Measurements from ENCODE around the gene PCGF2.

PCGF2 gene

DNA sequence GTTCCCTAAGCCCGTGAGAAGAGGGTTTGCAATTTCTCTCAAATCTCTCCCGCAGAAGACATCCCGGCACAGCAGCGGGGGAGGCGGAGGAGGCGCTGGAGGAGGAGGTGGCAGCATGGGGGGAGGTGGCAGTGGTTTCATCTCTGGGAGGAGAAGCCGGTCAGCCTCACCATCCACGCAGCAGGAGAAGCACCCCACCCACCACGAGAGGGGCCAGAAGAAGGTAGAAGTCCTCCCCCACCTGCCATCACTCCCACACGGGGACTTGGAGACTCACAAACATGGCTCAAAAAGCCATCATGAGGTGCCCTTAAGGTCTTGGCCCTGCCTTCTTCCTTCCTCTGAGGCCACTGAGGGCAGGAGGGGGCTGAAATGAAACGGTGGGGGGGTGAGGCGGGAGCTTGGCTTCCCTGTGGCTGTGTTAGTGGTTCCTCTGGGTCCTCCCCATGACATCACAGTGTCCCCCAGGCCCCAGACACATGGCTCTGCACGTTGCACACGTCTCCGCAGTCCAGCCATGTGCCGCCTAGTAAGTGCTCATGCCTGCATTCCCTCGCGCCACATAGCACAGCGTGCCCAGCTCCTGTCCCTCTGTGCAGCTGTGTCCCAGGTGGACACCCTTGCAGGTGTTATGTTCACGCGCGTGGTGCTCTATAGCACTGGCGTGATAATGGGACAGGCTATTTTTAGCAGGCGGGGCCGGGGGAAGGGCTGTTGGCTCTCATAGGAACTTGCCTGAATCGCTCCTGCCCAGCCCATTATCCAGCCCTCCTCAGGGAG lies 36.2 kb downstream of the PCGF2 start:
- FAIRE-seq (no peak), DNase-seq (ENCODE audit: insufficient read length) (no peak)
- TF ChIP-seq POLR2AphosphoS5 (IDR thresholded peaks at IDR 0.05; ENCODE audit: low read depth, low read length) = peak; percentile 52; the same call in 1 of the 2 replicates
- TF ChIP-seq POLR2A (IDR thresholded peaks at IDR 0.05; ENCODE audit: low read depth, low read length) = no peak

DNA sequence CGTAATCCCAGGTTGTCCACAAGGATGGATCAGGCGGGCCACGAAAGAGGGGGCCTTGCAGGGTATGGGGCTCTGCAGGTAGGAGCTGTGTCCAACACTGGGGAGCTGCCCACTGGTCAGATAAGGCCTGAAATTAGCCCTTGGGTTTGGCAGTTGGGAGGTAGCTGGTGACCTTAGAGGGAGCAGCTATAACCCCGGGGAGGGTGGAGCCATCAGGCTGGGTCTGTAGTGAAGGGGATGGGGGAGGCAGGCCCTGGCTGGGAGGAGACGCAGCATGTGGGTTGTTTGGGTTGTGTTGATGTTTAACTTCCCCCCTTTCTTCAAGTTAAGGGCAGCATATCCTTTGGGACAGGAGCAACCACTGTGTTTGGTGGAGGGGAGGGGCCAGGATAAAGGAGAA lies 37.2 kb downstream of the PCGF2 start:
- no peak for DNase-seq (ENCODE audit: insufficient read length)
- FAIRE-seq = no peak
- TF ChIP-seq POLR2AphosphoS5 (IDR thresholded peaks at IDR 0.05; ENCODE audit: low read depth, low read length) (no peak), TAF1 (IDR thresholded peaks at IDR 0.05; ENCODE audit: borderline replicate concordance, low read depth, low read length) (no peak)

DNA sequence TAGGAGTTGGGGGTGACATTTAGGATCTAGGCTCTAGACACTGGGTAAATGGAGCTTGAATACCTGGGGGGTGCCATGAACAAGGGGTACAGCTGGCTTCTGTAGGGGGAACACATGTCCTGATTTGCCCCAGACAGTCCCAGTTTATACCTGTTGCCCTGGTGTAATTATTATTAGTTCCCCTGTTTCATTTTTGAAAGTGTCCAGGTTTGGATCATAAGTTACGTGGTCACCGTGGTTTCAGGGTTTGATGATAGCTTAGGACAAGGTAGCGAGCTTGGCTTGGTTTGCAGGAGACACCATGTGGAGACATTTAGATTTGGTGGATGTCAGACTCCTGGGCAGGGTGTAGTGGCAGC lies 37.6 kb downstream of the PCGF2 start:
- TF ChIP-seq POLR2A (IDR thresholded peaks at IDR 0.05; ENCODE audit: low read depth, low read length) (0 out of 2 replicates have a peak, but pooled peaks have one; percentile 11), TAF1 (IDR thresholded peaks at IDR 0.05; ENCODE audit: borderline replicate concordance, low read depth, low read length) (no peak), POLR2AphosphoS5 (IDR thresholded peaks at IDR 0.05; ENCODE audit: low read depth, low read length) (no peak)
- FAIRE-seq = no peak

DNA sequence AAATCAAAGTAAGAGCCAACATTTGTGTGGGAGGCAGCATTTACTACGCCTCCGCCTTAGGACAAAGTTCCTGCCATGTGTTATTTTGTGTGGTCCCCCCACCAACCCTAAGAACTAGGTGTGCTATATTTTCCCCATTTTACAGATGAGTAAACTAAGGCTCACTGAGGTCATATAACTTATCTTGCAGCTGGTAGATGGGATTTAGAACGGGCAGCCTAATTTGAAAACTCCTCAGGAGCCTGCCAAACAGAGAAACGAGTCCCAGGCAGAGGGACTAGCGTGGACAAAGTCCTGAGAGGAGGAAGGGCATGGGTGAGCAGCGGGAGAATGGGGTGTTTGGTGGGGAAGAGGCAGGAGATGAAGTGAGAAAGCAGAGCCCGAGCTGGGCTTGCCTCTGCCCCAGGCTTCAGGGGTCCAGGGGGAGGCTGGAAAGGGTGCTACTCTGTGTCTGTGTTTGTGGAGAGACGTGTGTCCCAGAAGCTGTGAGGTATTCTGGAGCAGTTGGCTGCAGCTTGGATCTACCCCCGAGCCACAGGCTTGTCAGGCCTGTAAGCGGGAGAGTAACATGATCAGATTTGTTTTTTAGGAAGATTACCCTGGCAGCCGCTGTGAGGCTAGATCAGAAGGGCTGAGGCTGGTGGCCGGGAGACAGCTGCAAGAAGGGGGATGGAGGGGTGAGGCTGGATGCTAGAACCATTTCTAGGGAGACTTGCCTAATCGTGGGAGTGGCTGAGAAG lies 38.1 kb downstream of the PCGF2 start:
- FAIRE-seq = no peak
- no peak for TF ChIP-seq POLR2AphosphoS5 (IDR thresholded peaks at IDR 0.05; ENCODE audit: low read depth, low read length)
- DNase-seq (ENCODE audit: insufficient read length) = peak; percentile 9

More for the DNA sequence above, 37.6 kb downstream of the PCGF2 start:
- no peak for DNase-seq (ENCODE audit: insufficient read length)

DNA sequence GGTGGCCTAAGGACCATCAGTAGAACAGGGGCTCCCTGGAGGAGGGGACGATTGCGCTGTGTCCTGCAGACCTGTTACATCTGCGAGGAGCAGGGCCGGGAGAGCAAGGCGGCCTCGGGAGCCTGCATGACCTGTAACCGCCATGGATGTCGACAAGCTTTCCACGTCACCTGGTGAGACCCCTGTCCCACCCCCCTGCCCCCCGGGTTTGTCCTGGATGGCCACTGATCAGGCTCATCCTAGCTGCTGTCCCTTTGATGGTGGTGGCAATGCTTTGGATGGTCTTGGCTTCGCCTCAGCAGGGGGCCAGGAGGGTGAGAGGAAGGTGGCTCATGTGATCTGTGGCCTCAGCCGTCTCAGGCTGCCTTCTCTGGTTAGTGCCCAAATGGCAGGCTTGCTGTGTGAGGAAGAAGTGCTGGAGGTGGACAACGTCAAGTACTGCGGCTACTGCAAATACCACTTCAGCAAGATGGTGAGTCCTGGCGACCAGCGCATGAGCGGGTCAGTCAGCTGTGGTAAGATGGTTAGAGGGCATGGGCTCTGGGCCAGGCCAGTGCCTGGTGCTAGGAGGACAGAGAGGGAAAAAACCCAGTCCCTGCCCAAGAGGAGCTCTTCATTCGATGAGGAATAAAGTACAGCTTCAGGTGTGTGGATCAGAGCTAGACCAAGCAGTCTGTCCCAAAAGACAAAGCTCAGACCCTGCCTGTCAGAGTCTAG lies 38.9 kb downstream of the PCGF2 start:
- peak; percentile 6 for DNase-seq (ENCODE audit: insufficient read length)
- no peak for TF ChIP-seq TAF1 (IDR thresholded peaks at IDR 0.05; ENCODE audit: borderline replicate concordance, low read depth, low read length)
- TF ChIP-seq POLR2A (IDR thresholded peaks at IDR 0.05; ENCODE audit: low read depth, low read length) = no peak
- no peak for TF ChIP-seq POLR2AphosphoS5 (IDR thresholded peaks at IDR 0.05; ENCODE audit: low read depth, low read length)
- no peak for FAIRE-seq

DNA sequence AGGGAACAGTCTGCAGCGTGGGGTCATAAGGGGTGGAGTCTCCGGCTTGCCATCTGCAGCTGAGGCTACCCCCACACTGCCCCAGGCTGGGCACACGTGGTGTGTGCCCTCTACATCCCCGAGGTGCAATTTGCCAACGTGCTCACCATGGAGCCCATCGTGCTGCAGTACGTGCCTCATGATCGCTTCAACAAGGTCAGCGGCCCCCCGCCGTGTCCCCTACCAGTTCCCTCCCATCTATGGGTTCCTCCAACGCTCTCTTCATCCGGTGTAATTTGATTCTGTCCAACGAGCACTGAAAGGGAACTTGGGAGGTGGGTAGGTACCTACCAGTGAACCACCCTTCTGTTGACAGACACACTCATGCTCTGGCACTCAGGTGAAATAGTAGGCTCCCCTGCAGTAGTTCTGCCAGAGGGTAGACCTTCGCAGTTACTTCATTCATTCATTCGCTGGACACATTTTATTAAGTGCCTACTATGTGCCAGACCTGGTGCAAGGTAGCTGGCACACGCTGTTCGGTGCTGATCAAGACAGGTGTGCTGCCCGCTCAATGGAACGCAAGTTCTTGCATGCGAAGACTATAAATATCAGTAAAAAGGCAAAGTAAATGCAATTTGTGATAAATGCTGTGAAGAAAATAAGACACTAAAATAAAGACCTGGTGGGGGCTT lies 40.3 kb downstream of the PCGF2 start:
- DNase-seq (ENCODE audit: insufficient read length) (no peak), FAIRE-seq (no peak)
- TF ChIP-seq POLR2A (IDR thresholded peaks at IDR 0.05; ENCODE audit: low read depth, low read length) (no peak), TAF1 (IDR thresholded peaks at IDR 0.05; ENCODE audit: borderline replicate concordance, low read depth, low read length) (no peak), POLR2AphosphoS5 (IDR thresholded peaks at IDR 0.05; ENCODE audit: low read depth, low read length) (no peak)

DNA sequence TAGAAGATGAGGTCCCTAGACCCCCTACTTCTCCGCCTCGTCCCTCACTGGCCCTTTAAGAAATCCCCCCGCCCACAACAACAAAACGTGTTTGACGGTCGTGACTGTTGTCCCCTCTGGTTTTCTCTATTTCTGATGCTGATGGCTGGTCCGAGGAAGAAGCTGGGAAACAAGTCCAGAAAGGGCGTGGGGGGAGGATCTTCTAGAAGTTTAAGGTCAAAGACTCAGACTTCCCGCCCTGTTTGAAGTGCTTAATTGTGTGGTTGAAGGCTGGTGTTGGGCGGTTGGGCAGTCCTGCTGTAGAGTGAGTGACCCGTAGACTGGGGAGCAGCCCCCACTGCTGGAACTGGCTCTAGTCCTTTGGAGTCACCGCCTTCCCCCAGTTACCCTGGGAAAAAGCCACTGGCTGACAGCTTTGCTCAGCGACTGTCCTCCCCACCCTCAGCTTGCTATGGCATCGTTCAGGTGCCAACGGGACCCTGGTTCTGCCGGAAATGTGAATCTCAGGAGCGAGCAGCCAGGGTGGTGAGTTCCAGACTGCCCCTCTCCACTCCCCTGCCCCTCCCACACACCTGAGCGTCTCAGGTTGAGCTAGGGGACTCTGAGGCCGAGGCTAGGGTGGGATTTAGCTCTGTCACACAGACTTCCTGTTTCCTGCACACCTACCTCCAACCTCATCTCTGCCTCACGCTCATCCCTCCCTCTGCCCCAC lies 41.5 kb downstream of the PCGF2 start:
- DNase-seq (ENCODE audit: insufficient read length) (peak; percentile 39), FAIRE-seq (no peak)
- TF ChIP-seq TAF1 (IDR thresholded peaks at IDR 0.05; ENCODE audit: borderline replicate concordance, low read depth, low read length) (no peak), POLR2AphosphoS5 (IDR thresholded peaks at IDR 0.05; ENCODE audit: low read depth, low read length) (no peak), POLR2A (IDR thresholded peaks at IDR 0.05; ENCODE audit: low read depth, low read length) (no peak)

DNA sequence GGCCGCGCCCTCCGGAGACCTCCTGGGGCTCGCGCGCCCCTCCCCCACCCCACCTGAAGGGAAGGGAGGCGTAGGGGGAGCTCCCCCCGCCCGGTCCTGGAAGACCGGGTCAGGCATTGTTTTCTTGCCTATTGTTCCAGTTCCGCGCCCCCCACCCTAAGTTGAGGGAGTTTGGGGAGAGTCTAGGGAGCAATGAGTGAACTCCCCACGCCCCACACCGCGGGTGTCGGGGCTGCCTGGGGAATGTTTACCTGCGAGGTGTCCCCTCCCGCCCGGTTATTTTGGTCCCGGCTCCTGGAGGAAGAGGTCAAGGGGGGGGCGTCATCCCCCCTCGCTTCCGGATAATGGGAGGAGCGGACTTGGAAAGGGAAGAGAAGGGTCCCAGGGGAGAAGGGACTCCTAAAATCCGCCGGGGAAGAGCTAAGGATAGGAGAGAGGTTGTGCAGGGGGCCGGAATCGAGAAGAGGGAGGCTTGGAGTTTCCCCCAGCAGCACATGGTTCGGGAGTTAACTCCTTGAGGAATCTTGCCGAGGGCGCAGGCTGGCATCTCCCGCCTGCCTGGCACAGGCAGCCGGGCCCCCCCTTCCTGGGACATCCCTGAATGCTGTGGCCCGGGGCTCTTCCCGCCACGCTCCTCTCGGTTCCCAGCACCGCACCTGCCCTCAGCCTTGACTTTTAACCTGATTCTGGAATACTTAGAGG lies 42.2 kb downstream of the PCGF2 start:
- peak; percentile 48 for DNase-seq (ENCODE audit: insufficient read length)
- no peak for FAIRE-seq

DNA sequence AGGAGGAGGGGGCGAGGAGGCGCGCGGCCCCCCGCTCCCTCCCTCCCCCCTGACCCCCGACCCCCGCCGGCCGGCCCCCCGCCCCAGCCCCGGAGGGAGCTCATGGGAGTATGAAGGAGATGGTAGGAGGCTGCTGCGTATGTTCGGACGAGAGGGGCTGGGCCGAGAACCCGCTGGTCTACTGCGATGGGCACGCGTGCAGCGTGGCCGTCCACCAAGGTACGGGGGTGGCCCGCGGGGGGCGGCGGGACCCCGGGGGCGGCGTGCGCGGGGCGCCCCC lies 42.7 kb downstream of the PCGF2 start:
- FAIRE-seq (no peak), DNase-seq (ENCODE audit: insufficient read length) (no peak)
- TF ChIP-seq TAF1 (IDR thresholded peaks at IDR 0.05; ENCODE audit: borderline replicate concordance, low read depth, low read length) (no peak), POLR2A (IDR thresholded peaks at IDR 0.05; ENCODE audit: low read depth, low read length) (no peak), POLR2AphosphoS5 (IDR thresholded peaks at IDR 0.05; ENCODE audit: low read depth, low read length) (no peak)

More for the DNA sequence above, 42.2 kb downstream of the PCGF2 start:
- TF ChIP-seq TAF1 (IDR thresholded peaks at IDR 0.05; ENCODE audit: borderline replicate concordance, low read depth, low read length) = no peak
- no peak for TF ChIP-seq POLR2AphosphoS5 (IDR thresholded peaks at IDR 0.05; ENCODE audit: low read depth, low read length)
- no peak for TF ChIP-seq POLR2A (IDR thresholded peaks at IDR 0.05; ENCODE audit: low read depth, low read length)

DNA sequence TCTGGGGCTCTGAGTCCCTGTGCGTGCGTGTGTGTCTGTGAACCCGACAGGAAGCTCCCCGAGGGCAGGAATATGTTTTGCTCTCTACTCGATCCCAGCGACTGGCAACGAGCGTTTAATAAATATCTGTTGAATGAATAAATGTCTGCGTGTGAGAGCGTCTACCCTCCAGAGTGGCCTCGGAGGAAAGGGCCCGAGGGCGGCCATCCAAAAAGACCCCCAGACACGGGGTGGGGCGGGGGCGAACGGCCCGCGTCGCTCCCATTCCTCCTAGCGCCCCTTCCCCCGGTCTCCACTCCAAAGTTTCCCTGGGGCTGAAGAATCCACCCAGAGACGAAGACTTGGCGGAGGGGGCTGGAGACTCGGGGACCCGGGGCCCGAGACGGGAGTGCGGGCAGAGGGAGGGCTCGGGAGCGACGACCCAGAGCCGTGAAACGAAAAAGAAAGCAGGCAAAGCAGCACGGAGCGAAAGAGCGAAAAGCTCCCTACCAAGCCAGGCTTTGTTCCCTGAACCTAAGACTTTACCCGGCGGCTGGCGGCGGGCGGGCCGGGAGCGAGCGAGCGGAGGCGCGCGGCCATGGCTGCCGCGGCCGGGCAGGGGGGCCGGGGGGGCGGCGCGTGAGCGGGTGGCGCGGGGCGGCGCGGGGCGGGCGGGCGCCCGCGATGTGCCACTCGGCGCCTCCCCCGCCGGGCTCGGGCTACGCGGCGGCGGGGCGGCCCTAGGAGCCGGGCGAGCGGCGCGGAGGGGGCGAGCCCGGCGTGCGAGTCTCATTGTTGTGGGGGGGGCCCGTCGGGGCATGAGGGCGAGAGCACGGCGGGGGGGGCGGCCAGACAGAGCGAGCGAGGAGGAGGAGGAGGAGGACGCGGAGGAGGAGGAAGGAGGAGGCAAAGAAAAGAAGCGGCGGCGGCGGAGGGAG lies 43.3 kb downstream of the PCGF2 start, which contains the start of gene MLLT6:
MLLT6 (plus strand) TSS at position 668 of the 917 bp plus-strand sequence. CDS start 360 bp downstream, outside the sequence.
- TF ChIP-seq POLR2A (IDR thresholded peaks at IDR 0.05; ENCODE audit: low read depth, low read length) = peak; percentile 30; the same call in 1 of the 2 replicates
- peak; percentile 73; the same call in 1 of the 2 replicates for TF ChIP-seq TAF1 (IDR thresholded peaks at IDR 0.05; ENCODE audit: borderline replicate concordance, low read depth, low read length)
- TF ChIP-seq POLR2AphosphoS5 (IDR thresholded peaks at IDR 0.05; ENCODE audit: low read depth, low read length) = no peak
- FAIRE-seq = no peak

More for the DNA sequence above, 43.3 kb downstream of the PCGF2 start, which contains the start of gene MLLT6:
- peak; percentile 69 for DNase-seq (ENCODE audit: insufficient read length)
